ENCODE data around the gene PRR35. TPM values are rescaled to one million over a fixed set of nuclear protein-coding genes. Genes with fewer than 3 reads are reported as not detected.

PRR35 gene
- total RNA-seq, 1 donor from 2014 or later: not detected

DNA sequence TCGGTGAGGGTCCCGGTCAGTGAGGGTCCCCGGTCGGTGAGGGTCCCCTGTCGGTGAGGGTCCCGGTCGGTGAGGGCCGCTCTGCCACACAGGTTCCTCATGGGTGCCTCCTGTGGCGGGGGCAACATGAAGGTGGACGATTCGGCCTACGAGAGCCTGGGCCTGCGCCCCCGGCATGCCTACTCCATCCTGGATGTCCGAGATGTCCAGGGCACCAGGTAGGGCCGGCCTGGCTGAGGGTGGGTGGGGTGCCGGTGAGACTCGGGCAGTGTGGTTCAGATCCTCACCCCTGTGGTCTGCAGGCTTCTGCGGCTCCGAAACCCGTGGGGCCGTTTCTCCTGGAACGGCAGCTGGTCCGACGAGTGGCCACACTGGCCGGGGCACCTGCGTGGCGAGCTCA is 9.0 kb upstream of the PRR35 start:
- TF ChIP-seq, protein P1, sequence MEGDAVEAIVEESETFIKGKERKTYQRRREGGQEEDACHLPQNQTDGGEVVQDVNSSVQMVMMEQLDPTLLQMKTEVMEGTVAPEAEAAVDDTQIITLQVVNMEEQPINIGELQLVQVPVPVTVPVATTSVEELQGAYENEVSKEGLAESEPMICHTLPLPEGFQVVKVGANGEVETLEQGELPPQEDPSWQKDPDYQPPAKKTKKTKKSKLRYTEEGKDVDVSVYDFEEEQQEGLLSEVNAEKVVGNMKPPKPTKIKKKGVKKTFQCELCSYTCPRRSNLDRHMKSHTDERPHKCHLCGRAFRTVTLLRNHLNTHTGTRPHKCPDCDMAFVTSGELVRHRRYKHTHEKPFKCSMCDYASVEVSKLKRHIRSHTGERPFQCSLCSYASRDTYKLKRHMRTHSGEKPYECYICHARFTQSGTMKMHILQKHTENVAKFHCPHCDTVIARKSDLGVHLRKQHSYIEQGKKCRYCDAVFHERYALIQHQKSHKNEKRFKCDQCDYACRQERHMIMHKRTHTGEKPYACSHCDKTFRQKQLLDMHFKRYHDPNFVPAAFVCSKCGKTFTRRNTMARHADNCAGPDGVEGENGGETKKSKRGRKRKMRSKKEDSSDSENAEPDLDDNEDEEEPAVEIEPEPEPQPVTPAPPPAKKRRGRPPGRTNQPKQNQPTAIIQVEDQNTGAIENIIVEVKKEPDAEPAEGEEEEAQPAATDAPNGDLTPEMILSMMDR (IDR thresholded peaks at IDR 0.05; ENCODE audit: insufficient read depth, low read length, poor library complexity, severe bottlenecking): no peak
- Histone ChIP-seq H3K36me3 (ENCODE audit: control insufficient read depth, insufficient read depth, low read length) (peaks cover 1% of the 10 kb centered on the region), H3K27me3 (ENCODE audit: control insufficient read depth, insufficient read depth, low read length) (no peaks in the 10 kb centered on the region), H3K4me3 (ENCODE audit: low read depth, low read length) (no peak overlapping the region)
- no peak for DNase-seq (ENCODE audit: low read depth)

GRCh38 chr16:552171-552570 is 8.0 kb upstream of the PRR35 start:
- H3K27me3 ChIP-seq (ENCODE audit: control insufficient read depth, insufficient read depth, low read length): peaks cover 7% of the 10 kb centered on the region
- TF ChIP-seq, protein P1 (IDR thresholded peaks at IDR 0.05; ENCODE audit: insufficient read depth, low read length, poor library complexity, severe bottlenecking): no peak
- H3K4me3 ChIP-seq (ENCODE audit: low read depth, low read length): no peak overlapping the region
- no peak for DNase-seq (ENCODE audit: low read depth)
- H3K36me3 ChIP-seq (ENCODE audit: control insufficient read depth, insufficient read depth, low read length): peaks cover 1% of the 10 kb centered on the region

GRCh38 chr16:553601-554296 is 6.4 kb upstream of the PRR35 start:
- H3K4me3 ChIP-seq (ENCODE audit: low read depth, low read length): no peak overlapping the region
- DNase-seq (ENCODE audit: low read depth): no peak
- TF ChIP-seq, protein P1 (IDR thresholded peaks at IDR 0.05; ENCODE audit: insufficient read depth, low read length, poor library complexity, severe bottlenecking): no peak
- H3K36me3 ChIP-seq (ENCODE audit: control insufficient read depth, insufficient read depth, low read length): peaks cover 1% of the 10 kb centered on the region
- H3K27me3 ChIP-seq (ENCODE audit: control insufficient read depth, insufficient read depth, low read length): peaks cover 22% of the 10 kb centered on the region

GRCh38 chr16:554297-554621 is 5.9 kb upstream of the PRR35 start:
- peaks cover 27% of the 10 kb centered on the region for H3K27me3 ChIP-seq (ENCODE audit: control insufficient read depth, insufficient read depth, low read length)
- H3K36me3 ChIP-seq (ENCODE audit: control insufficient read depth, insufficient read depth, low read length): peaks cover 1% of the 10 kb centered on the region
- no peak overlapping the region for H3K4me3 ChIP-seq (ENCODE audit: low read depth, low read length)
- TF ChIP-seq, protein P1 (IDR thresholded peaks at IDR 0.05; ENCODE audit: insufficient read depth, low read length, poor library complexity, severe bottlenecking): no peak
- DNase-seq (ENCODE audit: low read depth): no peak

- no peak for DNase-seq (ENCODE audit: low read depth)
- Histone ChIP-seq H3K4me3 (ENCODE audit: low read depth, low read length) (no peak overlapping the region), H3K27me3 (ENCODE audit: control insufficient read depth, insufficient read depth, low read length) (peaks cover 33% of the 10 kb centered on the region), H3K36me3 (ENCODE audit: control insufficient read depth, insufficient read depth, low read length) (peaks cover 1% of the 10 kb centered on the region)
- TF ChIP-seq, protein P1 (IDR thresholded peaks at IDR 0.05; ENCODE audit: insufficient read depth, low read length, poor library complexity, severe bottlenecking): no peak
Observed at GRCh38 chr16:554640-555365, 5.4 kb upstream of the PRR35 start.

Data from kidney epithelial cell (primary cell).